HepG2 (cell line): ENCODE data around the gene RFC1. TPM values are rescaled to one million over a fixed set of nuclear protein-coding genes. Genes with fewer than 3 reads are reported as not detected.

Experiments used
- DR1 ChIP-seq: sonication (generic); formaldehyde crosslinking; IDR thresholded peaks from 2 replicates; pipeline ENCODE4 v1.8.0; 2021; ENCODE audit warnings: mild to moderate bottlenecking, missing genetic modification reagents, inconsistent platforms
- HDAC6 ChIP-seq: fragments of 200-600 bp; sonication (generic); IDR thresholded peaks from 2 replicates; pipeline ENCODE4 v1.7.0; 2017; ENCODE audit warnings: mild to moderate bottlenecking, antibody characterized with exemption, low read length, low read depth
- HNF4A ChIP-seq: sonication (generic); formaldehyde crosslinking; IDR thresholded peaks from 2 replicates; pipeline ENCODE4 v1.4.0; 2020; ENCODE audit warnings: missing genetic modification reagents
- IRF2 ChIP-seq: IDR thresholded peaks from 2 replicates; pipeline ENCODE4 v1.6.1; 2018; ENCODE audit warnings: missing genetic modification reagents, missing compliant biosample characterization
- KMT2B ChIP-seq: IDR thresholded peaks from 2 replicates; pipeline ENCODE4 v1.6.1; 2016; ENCODE audit warnings: missing genetic modification reagents, missing compliant biosample characterization
- MYC ChIP-seq: sonication (generic); formaldehyde crosslinking; IDR thresholded peaks from 2 replicates; pipeline ENCODE4 v1.9.0; 2021; ENCODE audit warnings: missing genetic modification reagents, borderline replicate concordance
- NFYB ChIP-seq: sonication (generic); formaldehyde crosslinking; IDR thresholded peaks from 2 replicates; pipeline ENCODE4 v1.4.0; 2020; ENCODE audit warnings: missing genetic modification reagents
- SP140L ChIP-seq: sonication (generic); formaldehyde crosslinking; IDR thresholded peaks from 2 replicates; pipeline ENCODE4 v1.4.0; 2020; ENCODE audit warnings: missing genetic modification reagents, borderline replicate concordance
- SRSF1 ChIP-seq: fragments of 200-400 bp; formaldehyde crosslinking; optimal IDR thresholded peaks from 2 replicates; pipeline ENCODE3; 2017; ENCODE audit warnings: mild to moderate bottlenecking, low read depth, low read length, moderate library complexity
- ZFP62 ChIP-seq: sonication (generic); formaldehyde crosslinking; IDR thresholded peaks from 2 replicates; pipeline ENCODE4 v1.4.0; 2020; ENCODE audit warnings: missing genetic modification reagents
- ZFYVE20 ChIP-seq: sonication (generic); formaldehyde crosslinking; IDR thresholded peaks from 2 replicates; pipeline ENCODE4 v1.8.0; 2023; ENCODE audit warnings: low read depth, mild to moderate bottlenecking, moderate library complexity, missing genetic modification reagents, borderline replicate concordance
- ZNF329 ChIP-seq: sonication (generic); formaldehyde crosslinking; IDR thresholded peaks from 2 replicates; pipeline ENCODE4 v1.9.0; 2021; ENCODE audit warnings: low read depth, mild to moderate bottlenecking, missing genetic modification reagents
- ZNF496 ChIP-seq: sonication (generic); formaldehyde crosslinking; IDR thresholded peaks from 2 replicates; pipeline ENCODE4 v1.8.1; 2023; ENCODE audit warnings: mild to moderate bottlenecking, moderate library complexity, missing genetic modification reagents; ENCODE audit not compliant: insufficient replicate concordance
- ZNF569 ChIP-seq: sonication (generic); formaldehyde crosslinking; IDR thresholded peaks from 2 replicates; pipeline ENCODE4 v1.5.0; 2020; ENCODE audit warnings: mild to moderate bottlenecking, missing genetic modification reagents, moderate library complexity, borderline replicate concordance
- ZNF761 ChIP-seq: sonication (generic); formaldehyde crosslinking; conservative IDR thresholded peaks from 2 replicates; pipeline ENCODE4 v1.4.0; 2020; ENCODE audit warnings: mild to moderate bottlenecking, missing genetic modification reagents
- polyA plus RNA-seq, 8 experiments: library from polyadenylated mRNA; depleted of rRNA in 3 of 8; stranded (reverse) in 7 of 8; unstranded in 1 of 8; fragments of >200 nt; fragmentation: Illumina TruSeq in 4 of 8; extraction: Trizol in 4 of 8; gene quantifications; 2 replicates each; pipeline versions ENCODE4 v1.2.1 to v1.2.3, GENCODE V29; 2011 to 2016; ENCODE audit warnings: low read depth in 4 of 8, missing spikeins in 1 of 8, mixed read lengths in 1 of 8; ENCODE audit not compliant: insufficient read depth in 1 of 8
- total RNA-seq, 5 experiments: library from RNA; depleted of rRNA; stranded (reverse); fragments of >200 nt; fragmentation: Illumina TruSeq; extraction: Trizol; gene quantifications; 2 replicates each; pipeline ENCODE4 v1.2.3, GENCODE V29; 2016; ENCODE audit warnings: low read depth in 1 of 5
- TF ChIP-seq, protein P1 (sequence below): IDR thresholded peaks from 2 replicates; pipeline ENCODE4 v1.6.1; 2016
- TF ChIP-seq, protein P2 (sequence below): sonication (generic); formaldehyde crosslinking; IDR thresholded peaks from 2 replicates; pipeline ENCODE4 v1.8.0; 2022; ENCODE audit warnings: mild to moderate bottlenecking, missing genetic modification reagents, borderline replicate concordance
- TF ChIP-seq, protein P3 (sequence below): sonication (generic); formaldehyde crosslinking; IDR thresholded peaks from 2 replicates; pipeline ENCODE4 v1.8.0; 2022; ENCODE audit warnings: mild to moderate bottlenecking, missing genetic modification reagents
- TF ChIP-seq, protein P4 (sequence below): IDR thresholded peaks from 2 replicates; pipeline ENCODE4 v1.6.1; 2018; ENCODE audit warnings: missing genetic modification reagents, mild to moderate bottlenecking, missing compliant biosample characterization
- TF ChIP-seq, protein P5 (sequence below): IDR thresholded peaks from 2 replicates; pipeline ENCODE4 v1.6.1; 2016; ENCODE audit warnings: low read depth, control low read depth
- TF ChIP-seq, protein P6 (sequence below): sonication (generic); formaldehyde crosslinking; IDR thresholded peaks from 2 replicates; pipeline ENCODE4 v1.4.0; 2020; ENCODE audit warnings: mild to moderate bottlenecking, low read depth, missing genetic modification reagents

Gene RFC1
- total and polyA plus RNA-seq, 2 of the 13 experiments (the other 11 are each of a cell fraction or from before 2014, with no cell fraction given): 15.9 to 78.8 TPM

DNA sequence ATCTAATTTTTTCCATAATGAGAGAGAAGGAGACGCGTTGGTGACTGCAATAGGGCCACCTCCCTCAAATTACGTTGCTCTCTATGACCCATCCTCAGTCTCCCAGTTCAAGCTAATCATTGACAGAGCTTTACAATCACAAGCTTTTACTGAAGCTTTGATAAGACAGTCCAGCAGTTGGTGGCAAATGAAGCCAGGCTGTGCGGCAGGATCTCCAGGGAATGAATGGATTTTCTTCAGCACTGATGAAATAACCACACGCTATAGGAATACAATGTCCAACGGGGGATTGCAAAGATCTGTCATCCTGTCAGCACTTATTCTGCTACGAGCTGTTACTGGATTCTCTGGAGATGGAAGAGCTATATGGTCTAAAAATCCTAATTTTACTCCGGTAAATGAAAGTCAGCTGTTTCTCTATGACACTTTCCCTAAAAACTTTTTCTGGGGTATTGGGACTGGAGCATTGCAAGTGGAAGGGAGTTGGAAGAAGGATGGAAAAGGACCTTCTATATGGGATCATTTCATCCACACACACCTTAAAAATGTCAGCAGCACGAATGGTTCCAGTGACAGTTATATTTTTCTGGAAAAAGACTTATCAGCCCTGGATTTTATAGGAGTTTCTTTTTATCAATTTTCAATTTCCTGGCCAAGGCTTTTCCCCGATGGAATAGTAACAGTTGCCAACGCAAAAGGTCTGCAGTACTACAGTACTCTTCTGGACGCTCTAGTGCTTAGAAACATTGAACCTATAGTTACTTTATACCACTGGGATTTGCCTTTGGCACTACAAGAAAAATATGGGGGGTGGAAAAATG is 40.8 kb upstream of the RFC1 start, which contains the start of gene KLB (continued):
- TF ChIP-seq, protein P1, sequence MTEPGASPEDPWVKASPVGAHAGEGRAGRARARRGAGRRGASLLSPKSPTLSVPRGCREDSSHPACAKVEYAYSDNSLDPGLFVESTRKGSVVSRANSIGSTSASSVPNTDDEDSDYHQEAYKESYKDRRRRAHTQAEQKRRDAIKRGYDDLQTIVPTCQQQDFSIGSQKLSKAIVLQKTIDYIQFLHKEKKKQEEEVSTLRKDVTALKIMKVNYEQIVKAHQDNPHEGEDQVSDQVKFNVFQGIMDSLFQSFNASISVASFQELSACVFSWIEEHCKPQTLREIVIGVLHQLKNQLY (CRISPR knock-in tag): no peak
- TF ChIP-seq ZNF329 (CRISPR knock-in tag) (no peak), HNF4A (CRISPR knock-in tag) (peak; percentile 59), DR1 (CRISPR knock-in tag) (peak; percentile 87; the same call in 1 of the 2 replicates), MYC (CRISPR knock-in tag) (no peak), ZNF569 (no peak), ZNF761 (CRISPR knock-in tag) (no peak), SRSF1 (no peak), ZNF496 (CRISPR knock-in tag) (no peak), SP140L (CRISPR knock-in tag) (no peak), KMT2B (CRISPR knock-in tag) (peak; percentile 61; the same call in 1 of the 2 replicates), ZFYVE20 (CRISPR knock-in tag) (no peak), IRF2 (CRISPR knock-in tag) (peak; percentile 84), HDAC6 (no peak), NFYB (CRISPR knock-in tag) (peak; percentile 25; the same call in 1 of the 2 replicates), ZFP62 (CRISPR knock-in tag) (no peak)
- TF ChIP-seq, protein P2, sequence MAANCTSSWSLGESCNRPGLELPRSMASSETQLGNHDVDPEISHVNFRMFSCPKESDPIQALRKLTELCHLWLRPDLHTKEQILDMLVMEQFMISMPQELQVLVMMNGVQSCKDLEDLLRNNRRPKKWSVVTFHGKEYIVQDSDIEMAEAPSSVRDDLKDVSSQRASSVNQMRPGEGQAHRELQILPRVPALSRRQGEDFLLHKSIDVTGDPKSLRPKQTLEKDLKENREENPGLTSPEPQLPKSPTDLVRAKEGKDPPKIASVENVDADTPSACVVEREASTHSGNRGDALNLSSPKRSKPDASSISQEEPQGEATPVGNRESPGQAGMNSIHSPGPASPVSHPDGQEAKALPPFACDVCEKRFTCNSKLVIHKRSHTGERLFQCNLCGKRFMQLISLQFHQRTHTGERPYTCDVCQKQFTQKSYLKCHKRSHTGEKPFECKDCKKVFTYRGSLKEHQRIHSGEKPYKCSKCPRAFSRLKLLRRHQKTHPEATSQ: no peak
- TF ChIP-seq, protein P3, sequence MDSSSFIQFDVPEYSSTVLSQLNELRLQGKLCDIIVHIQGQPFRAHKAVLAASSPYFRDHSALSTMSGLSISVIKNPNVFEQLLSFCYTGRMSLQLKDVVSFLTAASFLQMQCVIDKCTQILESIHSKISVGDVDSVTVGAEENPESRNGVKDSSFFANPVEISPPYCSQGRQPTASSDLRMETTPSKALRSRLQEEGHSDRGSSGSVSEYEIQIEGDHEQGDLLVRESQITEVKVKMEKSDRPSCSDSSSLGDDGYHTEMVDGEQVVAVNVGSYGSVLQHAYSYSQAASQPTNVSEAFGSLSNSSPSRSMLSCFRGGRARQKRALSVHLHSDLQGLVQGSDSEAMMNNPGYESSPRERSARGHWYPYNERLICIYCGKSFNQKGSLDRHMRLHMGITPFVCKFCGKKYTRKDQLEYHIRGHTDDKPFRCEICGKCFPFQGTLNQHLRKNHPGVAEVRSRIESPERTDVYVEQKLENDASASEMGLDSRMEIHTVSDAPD (CRISPR knock-in tag): 0 out of 2 replicates have a peak, but pooled peaks have one; percentile 57
- TF ChIP-seq, protein P4, sequence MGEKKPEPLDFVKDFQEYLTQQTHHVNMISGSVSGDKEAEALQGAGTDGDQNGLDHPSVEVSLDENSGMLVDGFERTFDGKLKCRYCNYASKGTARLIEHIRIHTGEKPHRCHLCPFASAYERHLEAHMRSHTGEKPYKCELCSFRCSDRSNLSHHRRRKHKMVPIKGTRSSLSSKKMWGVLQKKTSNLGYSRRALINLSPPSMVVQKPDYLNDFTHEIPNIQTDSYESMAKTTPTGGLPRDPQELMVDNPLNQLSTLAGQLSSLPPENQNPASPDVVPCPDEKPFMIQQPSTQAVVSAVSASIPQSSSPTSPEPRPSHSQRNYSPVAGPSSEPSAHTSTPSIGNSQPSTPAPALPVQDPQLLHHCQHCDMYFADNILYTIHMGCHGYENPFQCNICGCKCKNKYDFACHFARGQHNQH: peak; percentile 76
- TF ChIP-seq, protein P5, sequence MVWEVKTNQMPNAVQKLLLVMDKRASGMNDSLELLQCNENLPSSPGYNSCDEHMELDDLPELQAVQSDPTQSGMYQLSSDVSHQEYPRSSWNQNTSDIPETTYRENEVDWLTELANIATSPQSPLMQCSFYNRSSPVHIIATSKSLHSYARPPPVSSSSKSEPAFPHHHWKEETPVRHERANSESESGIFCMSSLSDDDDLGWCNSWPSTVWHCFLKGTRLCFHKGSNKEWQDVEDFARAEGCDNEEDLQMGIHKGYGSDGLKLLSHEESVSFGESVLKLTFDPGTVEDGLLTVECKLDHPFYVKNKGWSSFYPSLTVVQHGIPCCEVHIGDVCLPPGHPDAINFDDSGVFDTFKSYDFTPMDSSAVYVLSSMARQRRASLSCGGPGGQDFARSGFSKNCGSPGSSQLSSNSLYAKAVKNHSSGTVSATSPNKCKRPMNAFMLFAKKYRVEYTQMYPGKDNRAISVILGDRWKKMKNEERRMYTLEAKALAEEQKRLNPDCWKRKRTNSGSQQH (CRISPR knock-in tag): peak; percentile 83; the same call in 1 of the 2 replicates
- TF ChIP-seq, protein P6, sequence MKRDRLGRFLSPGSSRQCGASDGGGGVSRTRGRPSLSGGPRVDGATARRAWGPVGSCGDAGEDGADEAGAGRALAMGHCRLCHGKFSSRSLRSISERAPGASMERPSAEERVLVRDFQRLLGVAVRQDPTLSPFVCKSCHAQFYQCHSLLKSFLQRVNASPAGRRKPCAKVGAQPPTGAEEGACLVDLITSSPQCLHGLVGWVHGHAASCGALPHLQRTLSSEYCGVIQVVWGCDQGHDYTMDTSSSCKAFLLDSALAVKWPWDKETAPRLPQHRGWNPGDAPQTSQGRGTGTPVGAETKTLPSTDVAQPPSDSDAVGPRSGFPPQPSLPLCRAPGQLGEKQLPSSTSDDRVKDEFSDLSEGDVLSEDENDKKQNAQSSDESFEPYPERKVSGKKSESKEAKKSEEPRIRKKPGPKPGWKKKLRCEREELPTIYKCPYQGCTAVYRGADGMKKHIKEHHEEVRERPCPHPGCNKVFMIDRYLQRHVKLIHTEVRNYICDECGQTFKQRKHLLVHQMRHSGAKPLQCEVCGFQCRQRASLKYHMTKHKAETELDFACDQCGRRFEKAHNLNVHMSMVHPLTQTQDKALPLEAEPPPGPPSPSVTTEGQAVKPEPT: no peak
